HG02970 (cell line): Measurements from ENCODE around the gene MICALL2.

Source experiments
- ATAC-seq: cut with Tn5 transposase; IDR thresholded peaks from one replicate; pipeline ENCODE4 v1.9.1; 2021; ENCODE audit warnings: mild to moderate bottlenecking, moderate library complexity, moderate number of reproducible peaks; ENCODE audit not compliant: unreplicated experiment, low FRiP score

MICALL2 gene

DNA sequence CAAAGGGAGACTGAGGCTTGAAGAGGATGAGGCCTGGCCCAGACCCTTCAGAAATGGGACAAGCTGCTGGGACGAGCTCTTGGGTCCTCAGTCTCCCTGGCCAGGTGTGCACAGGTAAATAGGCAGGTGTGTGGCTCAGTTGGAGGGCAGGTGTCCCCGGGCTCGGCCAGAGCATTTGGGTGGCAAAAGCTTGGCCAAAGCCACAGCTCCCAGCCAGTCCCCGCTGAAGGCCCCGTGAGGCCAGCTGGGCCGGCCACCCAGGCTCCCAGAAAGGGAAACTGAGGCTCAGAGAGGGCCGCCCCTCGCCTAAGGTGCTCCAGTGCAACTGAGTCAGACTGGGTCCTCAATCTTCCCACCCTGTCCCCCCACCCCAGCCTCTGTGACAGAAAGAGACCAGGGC is 37.3 kb downstream of the MICALL2 start:
- ATAC-seq, result no peak

DNA sequence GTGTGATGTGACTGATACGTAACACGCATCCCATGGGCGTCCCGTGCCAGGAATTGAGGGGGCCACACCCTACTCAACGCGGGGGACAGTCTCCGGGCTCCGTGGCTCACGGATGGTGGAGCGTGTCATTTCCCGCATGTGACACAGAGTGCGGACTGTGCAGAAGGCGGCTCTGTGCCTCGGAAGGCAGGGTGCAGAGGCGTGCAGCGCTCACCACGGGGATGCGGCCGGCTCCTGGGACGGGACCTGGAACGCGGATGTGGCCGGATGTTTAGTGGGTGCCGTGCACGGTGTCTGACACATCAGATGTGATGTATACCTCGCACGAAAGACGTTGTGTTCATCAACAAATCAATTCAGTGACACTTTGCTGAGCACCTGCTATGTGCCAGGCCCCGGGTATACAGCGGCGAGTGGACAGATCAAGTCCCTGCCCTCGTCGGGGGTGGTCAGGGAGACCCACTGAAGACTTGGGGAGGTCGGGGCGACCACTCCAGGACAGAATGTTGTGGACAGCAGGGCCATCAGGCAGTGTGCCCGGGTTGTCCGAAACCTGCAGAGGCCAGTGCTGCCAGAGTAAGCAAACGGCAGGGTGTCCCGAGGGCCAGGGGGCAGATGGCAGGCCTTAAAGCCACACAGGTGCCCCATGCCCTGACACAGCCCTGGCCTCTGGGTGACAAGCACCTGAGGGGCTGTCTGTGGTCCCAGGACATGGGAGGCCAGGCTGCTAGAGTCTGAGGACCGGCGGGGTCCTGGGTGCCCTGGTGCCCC is 38.1 kb downstream of the MICALL2 start:
- ATAC-seq, result no peak

DNA sequence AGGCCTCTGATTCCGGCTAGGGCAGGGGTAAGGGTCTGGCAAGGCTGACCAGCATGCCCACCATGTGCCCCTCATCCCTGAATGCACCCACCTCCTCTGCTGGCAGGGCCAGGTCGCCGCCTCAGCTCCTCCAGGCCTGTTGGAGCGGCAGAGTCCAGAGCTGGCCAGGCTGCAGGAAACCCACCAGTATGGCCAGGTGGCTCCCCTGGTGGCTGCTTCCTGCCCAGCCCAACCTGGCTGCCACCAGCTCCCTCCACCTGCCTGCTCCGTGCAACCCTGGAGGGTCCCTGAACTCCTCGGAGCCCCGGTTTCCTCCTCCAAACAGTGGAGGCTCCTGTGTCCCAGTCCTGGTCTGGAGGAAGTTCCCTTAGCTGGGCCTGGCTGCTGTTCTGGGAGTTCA is 39.6 kb downstream of the MICALL2 start:
- no peak for ATAC-seq

DNA sequence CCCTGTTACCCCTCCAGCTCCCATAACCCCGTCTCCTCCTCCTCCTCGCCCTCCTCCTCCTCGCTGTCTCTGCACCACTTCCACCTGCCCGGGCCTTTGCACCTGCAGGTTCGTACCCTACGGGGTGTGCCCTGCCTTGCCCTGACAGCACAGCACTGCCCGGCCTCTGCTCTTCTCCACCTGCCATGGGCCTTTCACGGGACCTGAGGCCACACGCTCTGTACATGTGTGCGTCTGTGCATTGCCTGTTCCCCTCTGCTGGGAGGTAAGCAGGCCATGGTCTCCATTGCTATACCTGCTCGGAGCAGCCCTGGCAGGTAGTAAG is 40.0 kb downstream of the MICALL2 start:
- ATAC-seq, result no peak

DNA sequence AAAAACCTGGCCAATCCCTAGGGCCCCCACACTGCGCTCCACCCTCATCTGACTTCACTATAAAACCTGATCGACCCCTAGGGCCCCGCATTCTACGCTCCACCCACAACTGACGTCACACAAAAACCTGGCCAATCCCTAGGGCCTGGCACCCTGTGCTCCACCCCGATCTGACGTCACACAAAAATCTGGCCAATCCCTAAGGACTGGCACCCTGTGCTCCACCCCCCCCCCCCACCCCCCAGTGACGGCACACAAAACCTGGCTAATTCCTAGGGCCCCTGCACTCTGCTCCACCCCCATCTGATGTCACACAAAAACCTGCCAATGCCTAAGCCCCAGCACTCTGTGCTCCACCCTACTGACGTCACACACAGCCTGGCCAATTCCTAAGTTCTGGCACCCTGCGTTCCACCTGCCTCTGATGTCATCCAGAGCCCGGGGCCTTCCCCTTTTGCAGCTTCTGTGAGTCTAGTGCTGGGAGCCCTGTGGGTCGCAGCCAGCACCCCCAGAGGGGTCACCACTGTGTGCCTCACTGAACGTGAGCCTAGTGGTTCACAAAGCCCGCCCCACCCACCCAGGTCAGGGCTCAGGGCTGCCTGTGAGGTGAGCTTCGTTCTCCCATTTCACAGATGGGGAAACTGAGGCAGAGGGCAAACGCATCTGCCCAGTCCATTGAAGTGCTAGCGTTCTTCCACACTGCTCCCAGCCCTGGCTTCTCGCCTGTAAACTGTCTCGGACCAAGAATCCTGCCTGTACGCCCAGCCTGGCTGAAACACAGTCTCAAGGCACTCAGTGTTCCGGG is 40.6 kb downstream of the MICALL2 start:
- no peak for ATAC-seq

DNA sequence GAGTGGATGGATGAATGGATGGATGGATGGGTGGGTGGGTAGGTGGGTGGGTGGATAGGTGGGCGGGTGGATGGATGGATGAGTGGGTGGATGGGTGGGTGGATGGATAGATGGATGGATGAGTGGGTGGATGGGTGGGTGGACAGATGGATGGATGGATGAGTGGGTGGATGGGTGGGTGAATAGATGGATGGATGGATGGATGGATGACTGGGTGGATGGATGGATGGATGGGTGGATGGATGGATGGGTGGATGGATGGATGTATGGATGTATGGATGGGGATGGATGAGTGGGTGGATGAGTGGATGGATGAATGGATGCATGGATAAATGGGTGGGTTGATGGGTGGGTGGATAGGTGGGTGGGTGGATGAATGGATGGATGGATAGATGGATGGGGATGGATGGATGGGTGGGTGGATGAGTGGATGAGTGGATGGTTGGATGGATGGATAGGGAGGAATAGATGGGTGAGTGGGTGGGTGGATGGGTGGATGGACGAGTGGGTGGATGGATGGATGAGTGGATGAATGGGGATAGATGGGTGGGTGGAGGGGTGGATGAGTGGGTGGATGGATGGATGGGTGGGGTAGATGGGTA is 43.8 kb downstream of the MICALL2 start:
- ATAC-seq, result no peak

DNA sequence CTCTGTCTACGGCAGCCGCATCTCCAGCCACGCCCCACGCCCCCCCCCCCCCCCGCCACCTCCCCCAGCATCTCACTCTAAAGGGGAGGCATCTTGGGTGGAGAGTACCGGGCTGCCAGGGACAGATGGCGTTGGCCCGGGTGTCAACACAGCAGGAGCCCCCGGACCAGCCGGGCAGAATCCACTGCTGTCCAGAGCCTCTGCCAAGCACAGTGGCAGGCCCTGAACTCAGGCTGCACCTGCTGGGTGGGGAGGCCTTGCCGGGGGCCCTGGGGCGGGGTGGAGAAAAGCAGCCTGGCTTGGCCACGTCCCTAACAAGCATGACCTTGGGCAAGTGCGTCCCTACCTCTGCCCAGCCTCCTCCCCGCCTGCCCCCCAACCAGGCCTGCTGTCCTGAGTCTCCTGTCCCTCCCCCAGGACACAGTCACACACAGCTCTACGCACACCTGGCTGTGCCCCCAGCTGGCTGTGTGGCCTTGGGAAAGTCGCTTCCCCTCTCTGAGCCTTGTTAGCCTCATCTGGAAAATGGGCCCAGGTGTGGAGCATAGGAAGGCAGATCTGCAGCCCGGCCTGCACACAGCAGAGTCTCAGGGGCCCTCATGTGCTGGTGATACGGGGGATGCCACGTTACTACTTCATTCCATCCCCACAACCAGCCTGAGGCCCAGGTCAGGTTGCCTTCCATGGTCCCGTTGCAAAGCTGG is 45.2 kb downstream of the MICALL2 start:
- no peak for ATAC-seq

DNA sequence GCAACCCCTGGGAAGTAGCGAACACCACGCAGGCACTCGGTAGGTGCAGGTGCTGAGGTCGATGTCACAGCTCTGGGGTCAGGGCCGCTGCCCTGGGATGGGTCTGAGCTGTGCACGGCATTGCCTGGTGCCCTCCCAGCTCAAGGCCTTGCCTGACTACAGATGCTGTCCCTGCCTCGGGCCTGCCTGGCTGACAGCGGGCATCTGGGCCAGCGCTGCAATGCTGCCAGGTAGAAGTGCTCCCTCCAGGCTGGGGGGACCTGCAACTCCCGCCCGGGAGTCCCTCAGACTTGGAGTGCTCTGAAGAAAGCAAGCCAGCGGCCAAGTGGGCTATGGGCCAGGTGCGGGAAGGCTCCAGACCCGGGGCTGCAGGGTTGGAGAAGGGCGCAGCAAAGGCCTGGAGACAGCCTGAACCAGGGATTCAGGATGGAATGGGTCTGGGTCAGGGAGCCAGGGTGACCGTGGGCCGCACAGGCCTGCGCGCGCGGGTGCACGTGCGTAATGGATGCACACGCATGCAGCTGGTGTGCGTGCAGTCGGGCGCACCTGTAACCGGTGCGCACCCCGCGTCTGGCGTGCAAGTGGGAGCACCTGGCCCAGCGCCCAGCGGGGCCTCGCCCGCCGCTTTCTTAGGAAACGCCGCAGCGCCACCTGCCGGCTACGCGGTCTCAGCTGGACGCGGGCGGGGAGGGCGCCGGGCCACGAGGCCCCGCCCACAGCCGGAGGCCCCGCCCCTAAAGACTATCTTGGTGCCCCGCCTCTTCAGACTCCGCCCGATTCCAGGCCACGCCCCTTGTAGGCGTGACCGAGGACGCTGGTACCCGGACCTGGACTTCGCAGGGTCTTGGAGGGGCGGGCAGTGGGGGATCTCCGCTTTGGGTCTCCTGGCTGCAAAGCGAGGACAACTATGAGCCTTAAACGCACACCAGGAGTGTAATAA is 46.7 kb downstream of the MICALL2 start:
- ATAC-seq, result peak; percentile 47

DNA sequence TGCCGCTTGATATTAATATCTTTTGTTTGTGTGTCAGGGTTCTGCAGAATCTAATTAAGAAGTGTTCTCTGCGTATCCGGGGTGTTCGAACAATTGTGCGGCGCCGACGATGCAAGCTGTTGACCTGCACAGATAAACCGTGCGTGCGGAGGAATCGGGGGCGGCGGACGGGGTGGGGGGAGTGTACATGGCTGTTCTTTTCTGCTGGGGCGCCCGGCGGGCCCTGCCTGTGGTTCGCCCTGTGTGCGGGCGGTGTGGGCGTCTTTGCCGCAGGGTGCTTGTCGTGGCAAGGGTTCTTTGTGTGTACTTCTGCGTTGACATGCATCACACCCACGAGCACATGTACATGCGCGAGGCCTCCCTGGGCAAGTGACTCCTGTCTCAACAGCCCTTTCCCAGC is 47.9 kb downstream of the MICALL2 start:
- ATAC-seq, result no peak

DNA sequence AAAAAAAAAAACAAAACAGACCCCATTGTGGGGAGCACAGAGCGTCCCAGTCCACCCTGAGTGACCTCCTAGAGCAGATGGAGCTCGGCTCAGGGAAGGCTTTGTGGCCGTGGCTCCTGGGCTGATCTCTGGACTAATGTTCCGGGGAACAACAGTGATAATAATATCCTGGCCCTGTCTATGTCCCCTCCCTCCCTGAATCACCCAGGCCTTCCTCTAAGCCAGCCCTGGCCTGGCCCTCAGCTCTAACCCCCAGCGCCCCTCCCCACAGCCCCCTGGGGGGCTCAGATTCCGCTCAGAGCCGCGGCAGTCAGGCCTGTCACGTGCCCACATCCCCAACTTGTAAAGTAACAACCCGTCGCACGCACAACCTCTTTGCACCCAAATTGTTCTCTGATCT is 48.3 kb downstream of the MICALL2 start:
- ATAC-seq, result no peak

DNA sequence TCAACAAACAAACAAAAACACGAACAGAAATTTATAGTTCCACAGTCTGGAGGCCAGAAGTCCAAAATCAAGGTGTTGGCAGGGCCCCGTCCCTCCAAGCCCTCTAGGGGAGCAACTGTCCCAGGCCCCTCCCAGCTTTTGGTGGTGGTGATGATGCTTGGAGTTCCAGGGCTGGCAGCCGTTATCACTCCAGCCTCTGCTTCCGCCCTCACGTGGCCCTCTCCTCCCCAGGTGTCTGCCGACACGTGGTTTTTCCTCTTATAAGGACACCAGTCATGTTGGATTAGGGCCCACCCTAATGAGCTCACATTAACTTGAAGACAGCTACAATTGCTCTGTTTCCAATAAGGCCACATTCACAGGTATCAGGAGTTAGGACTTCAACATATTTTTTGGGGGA is 49.7 kb downstream of the MICALL2 start:
- ATAC-seq, result no peak

DNA sequence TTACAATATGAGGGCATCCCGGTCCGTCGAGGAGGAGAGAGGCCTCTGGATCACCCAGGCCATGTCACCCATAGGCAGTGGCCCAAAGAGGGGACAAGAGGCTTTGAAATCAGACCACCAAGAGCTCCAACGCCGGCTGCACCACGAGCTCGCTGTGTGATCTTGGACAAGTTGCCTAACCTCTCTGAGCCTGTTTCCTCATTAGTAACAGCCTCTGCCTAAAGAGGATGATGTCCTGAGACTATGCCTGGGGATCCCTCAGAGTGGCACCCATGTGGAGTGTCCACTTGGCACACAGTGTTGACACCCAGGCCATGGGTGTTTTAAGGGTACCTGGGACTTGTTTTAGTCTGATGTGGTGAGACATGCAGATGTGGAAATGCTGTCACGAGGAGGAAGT is 50.8 kb downstream of the MICALL2 start:
- no peak for ATAC-seq

DNA sequence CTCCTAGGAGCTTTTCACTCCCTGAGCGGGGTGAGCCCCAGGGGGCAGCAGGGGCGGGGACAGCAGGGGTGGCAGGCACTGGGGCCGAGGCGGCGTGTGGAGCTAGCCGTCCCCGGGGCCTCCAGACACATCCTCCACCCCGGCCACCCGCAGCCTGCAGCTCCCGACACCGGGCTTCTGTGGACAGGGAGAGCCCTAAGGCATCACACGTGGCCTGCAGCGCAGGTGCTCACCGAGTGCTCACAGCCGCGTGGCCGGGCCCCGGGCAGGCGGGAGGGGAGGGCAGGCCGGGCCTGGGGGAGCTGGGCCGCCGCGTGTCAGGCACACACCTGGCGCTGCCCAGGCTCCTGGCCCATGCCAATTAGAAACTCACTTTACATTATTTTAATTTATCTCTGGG is 51.4 kb downstream of the MICALL2 start:
- ATAC-seq, result no peak

DNA sequence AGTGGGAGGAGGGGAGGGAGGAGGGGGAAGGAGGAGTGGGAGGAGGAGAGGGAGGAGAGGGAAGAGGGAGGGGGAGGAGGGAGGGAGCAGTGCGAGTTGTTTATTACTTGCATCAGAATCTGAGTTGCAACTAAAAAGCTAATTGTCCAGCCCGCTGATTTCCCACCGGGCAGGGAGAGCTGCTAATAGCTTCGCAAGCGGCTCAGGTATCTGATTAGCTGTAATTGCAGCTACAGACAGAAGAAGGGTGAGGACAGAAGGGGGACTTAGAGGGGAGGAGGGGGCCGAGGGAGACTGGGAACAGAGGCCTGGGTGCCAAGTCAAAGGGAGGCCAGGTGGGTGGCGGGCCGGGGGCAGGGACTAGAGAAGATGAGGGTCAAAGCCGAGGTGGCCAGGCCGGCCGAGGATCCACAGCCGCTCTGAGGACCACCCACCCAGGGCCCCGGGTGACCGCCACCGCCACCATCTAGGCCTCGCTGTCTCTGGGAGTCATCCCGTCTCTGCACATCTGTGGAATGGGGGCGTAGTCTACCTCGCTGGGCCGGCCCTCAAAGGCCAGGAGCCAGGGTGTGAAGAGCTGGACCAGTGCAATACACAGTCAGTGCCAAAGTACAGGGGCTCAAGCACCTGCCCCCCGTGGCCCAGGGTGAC is 54.2 kb downstream of the MICALL2 start:
- no peak for ATAC-seq

DNA sequence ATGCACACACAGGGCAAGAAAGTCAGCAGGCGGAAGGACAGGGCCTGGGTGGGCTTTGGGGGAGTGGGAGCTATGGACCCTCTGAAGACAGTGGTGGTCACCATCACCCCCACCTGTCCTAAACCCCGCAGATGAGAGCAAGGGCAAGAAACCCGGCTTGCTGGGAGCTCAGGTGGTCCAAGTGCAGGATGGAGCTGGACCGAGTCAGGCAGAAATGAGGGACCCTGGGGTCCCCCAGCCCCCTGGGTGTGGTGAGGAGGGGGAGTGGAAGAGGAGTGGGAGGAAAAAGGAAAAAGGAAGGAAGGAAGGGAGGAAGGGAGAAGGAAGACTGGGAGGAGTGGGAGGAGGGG is 54.8 kb downstream of the MICALL2 start:
- no peak for ATAC-seq

DNA sequence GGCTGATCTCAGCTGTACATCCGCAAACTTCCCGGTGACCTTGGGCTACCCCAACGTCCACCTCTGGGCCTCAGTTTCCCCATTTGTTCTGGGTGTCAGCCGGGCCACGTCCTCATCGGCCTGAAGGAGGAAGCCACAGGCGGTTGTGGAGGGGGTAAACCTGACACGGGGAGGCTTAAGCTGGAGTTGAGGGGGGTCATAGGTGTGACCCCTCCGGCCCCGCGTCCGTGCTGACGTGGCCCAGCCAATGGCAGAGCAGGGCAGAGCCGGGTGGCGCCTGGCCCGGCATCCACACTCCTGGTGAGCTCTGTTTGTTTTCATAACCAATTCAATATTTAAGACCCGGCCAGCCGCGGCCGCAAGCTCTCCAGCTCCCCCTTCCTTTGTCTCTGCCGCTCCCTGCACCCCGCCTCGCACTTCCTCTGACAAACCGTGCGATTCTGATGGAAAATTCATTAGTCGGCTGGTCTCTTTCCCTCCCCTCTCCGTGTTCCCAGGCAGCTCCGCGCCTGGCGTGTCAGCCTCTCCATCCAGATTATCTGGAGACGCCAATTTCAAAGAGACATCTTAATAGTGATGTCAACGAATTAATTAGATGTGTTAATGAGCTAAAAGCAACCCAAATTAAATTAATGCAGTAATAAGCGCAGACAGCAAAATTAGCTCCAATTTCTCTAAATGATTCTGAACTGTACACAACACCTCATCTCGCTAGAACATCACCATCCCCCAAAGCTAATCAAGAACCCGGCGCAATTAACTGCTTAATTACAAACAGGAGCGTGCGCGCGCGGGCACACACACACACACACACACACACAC is 55.4 kb downstream of the MICALL2 start:
- no peak for ATAC-seq

DNA sequence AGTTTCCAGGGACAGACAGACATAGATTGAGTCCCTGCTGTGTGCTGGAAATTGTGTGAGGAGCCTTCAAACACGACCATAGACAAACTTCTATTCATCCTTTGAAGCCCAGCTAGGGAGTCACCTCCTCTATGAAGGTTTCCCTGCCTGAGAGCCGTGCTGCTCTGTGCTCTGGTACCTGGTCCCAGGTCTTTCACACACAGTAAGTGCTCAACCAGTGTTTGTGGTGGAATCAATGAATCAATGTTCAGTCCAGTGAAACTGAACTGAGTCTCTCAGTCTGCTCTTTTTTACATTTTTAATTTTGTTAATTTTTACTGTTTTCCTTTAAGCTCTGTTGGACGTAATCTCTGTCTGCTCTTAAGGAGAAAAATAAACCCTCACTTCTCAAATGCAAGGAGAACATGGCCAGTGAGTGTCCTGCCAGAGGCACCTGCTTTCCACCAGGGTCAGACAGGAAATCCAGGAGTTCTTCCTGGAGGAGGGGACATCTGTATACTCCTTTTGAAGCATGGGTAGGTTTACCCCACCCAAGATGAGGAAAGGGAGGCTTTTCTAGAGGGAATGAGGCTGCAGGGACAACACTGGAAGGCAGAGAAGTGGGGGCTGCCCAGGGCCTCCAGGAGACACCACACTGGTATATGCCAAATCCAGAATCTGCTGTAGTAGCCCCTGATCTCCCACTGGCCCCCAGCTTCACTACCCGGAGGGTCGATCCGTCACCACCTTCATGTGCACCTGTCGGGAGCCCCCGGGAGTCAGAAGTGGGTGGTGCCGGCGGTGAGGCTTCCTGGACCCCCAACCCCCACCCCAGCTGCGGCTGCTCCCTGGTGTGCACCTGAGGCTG is 56.3 kb downstream of the MICALL2 start:
- ATAC-seq, result no peak
